HUDEP-2 (cell line): ENCODE data around the gene DXO.

Source experiments
- DNase-seq, 76 experiments: peaks; one replicate each; lab custom pipeline; 2025; ENCODE audit not compliant: unreplicated experiment in 76 of 76; lab: John Stamatoyannopoulos, UW

Gene DXO

DNA sequence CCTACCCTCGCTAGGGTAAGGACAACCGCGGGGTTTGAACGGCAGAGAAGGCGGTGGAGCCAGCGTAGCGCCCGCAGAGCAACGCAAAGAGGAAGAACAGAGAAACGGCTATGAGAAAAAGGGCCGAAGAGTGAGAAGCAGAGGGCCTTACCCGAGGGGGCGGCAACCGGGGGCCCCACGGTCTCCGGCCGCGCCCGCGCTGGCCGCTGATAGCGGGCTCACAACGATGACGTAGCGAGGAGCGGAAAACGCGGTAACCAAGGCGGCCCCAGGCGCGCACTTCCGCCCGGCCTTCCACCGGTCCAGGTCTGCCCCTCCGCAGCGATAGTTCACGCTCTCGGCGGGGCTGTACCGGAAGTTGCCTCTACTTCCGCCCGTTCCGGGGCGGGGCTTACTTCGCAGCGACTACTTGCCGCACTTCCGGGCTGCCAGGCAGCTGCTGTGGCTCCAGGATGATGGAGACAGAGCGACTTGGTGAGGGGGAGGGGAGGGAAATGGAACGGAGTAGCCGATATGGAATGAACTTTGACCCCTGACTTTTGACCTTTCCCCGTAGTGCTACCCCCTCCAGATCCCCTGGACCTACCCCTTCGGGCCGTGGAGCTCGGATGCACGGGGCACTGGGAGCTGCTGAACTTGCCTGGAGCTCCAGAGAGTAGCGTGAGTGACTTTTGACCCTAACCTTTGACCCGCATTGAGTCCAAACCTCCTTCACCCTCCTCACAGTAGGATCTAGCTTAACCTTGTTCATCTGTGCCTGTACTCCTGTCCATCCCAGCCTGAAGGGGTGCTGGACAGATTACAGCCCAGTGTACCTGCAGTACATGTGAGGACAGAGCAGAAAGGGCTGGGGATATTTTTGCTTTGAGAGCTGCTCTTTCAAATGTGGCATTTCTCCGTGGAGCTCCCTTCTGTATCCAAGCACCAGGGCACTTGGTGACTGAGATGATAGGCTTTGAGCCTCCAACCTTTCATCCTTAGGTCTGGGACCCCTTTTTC is 12.9 kb downstream of the DXO start, which contains the start of the genes NELFE and SKIC2:
Gene NELFE, minus strand, starts transcription at position 231 of the 999 bp plus-strand sequence. CDS start 525 bp downstream, outside the sequence.
Gene SKIC2, plus strand, starts transcription at position 435 of the 999 bp plus-strand sequence. Its CDS starts 18 bp downstream, at position 453.
- DNase-seq, result peak in 74 of 76 experiments; percentile 67 to 100 (median 99)

DNA sequence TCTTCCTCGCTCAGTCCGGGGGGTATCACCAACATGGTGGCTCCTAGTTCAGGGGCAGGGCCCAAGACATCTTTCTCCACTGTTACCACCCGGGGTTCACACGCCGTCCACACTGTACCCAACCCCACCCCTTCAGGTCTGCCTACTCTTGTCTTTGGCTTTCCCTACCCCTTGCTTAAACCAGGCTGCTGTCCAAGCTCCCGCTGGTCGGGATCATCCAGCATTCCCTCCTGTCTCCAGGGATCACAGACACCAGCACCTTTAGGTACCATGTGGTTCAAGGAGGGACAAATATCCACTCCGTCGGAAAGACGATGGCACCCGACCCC is 13.6 kb downstream of the DXO start:
- peak in 1 of 76 experiments; percentile 67 for DNase-seq

DNA sequence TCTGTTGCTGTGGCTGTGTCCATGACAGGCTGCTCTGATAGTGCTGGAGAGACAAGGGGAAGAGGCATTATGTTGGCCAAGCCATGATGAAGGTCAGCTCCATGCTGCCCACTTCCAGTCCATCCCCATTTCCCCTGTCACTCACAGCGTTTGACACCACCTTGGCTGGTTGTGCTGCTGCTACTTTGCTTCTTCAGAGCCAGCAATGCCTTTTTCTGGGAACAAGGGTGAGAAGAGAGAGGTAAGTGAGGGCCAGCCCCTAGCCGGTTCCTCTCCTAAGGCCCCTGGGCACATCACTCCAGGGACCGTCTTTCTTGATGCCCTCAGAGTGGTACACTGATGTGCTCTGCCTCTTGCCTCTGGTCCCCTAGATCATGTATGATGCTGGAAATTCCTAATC is 15.1 kb downstream of the DXO start:
- no peak for DNase-seq

DNA sequence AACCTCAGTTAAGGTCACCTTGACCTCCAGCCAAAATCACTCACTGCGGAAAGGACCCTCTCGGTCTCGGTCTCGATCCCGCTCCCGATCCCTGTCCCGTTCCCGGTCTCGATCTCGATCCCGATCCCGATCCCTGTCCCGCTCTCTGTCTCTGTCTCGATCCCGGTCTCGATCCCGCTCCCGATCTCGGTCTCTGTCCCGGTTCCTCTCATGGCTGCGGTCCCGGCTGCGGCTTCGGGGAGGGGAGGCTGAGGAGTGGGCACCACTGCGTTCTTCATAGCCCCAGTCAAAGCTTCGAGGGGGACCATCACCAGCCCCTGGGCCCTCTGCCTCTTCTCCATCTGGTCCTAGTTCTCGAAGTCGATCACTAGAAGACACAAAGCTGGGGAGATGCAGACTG is 17.4 kb downstream of the DXO start:
- DNase-seq, result no peak

DNA sequence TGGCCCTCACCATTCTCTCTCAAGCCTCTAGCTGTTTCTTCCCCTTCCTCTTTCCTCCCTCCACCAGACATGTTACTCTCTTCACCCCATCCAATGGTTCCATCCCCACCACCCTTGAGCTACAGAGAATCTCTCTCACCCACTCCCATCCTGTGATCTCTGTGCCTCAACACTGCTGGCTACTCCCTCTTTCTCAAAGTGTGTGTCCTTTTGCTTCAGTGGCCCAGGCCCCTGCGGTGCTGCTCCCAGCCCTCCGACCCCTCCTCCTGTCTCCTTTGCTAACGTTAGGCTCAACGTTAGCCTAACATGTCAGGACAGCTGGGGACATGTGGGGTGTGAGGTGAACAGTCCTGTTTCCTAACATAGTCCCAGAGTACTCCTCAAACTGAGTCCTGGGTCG is 19.0 kb downstream of the DXO start:
- no peak for DNase-seq

DNA sequence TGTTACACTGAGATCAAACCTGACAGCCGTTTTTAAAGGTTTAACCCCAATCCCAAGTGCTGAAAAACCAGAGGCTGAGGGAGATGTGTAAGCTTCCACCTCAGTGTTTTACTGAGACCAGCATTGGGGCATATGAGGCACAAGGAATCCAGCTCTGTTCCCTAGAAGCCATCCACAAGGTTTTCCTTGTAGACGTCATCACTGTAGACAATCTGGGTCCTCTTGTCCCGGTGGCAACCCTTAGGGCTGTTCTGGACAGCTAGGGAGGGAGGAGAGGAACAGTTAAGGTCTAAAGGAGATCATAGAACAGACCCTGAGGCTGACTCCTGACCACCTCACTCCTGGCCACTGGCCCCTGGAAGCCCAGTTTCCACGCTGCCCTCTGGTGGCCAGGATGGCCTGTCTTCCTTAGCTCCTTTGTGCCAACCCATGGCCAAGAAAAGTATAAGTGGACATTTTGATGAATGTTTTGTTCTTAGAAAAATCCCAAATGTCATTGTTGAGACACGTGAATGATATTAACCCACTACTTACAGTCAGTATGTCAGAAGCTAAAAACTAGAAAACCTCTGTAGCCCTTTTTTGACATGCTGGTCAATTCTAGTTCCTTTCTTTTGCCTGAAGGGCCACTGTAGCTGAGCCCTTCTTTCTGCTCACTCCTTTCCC is 19.7 kb downstream of the DXO start:
- DNase-seq, result peak in 33 of 76 experiments; percentile 5 to 55 (median 25)

DNA sequence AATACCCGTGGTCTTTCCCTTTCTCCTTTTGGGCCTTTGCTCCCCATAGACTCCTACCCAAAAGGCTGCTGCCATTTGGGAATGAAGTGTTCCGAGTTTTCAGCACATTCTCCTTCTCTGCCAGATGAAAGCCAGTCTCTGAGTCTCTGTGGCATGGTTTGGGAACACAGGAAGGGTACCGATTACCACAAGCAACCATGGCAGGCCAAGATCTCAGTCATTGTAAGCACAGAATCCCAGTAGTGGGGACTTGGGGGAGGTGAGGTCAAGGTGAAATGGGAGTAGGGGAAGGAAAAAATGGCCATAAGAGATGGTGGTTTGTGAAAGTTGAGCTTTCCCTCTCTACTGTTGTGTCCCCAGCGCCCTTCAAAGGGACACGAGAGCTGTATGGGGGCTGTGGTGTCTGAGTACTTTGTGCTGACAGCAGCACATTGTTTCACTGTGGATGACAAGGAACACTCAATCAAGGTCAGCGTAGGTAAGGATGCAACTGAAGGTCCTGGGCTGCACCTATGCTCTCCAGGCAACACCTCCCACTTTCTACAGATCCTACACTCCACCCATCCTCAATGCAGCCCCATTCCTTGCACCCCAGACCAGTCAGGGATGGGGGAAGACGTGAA is 21.9 kb downstream of the DXO start:
- no peak for DNase-seq

DNA sequence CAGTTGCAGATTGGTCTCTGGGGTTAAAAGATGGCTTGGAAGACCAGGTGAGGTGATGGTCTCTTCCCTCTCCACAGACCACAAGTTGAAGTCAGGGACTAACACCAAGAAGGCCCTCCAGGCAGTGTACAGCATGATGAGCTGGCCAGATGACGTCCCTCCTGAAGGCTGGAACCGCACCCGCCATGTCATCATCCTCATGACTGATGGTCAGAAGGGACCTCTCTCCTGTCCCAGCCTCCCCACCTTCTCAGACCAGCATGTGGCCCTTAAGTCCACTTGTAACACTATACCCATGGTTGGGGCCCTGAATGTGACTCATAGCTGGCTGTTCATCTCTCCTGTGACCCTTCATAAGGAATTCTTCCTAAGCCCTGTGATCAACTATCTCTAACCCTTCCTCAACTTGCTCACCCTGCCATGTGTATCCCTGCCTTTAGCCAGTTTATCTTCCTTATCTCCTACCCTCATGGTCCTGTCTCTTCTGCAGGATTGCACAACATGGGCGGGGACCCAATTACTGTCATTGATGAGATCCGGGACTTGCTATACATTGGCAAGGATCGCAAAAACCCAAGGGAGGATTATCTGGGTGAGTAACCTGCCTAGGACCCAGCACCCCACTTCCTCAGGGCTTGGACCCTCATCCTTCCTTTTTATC is 23.1 kb downstream of the DXO start:
- peak in 11 of 76 experiments; percentile 11 to 42 (median 26) for DNase-seq

DNA sequence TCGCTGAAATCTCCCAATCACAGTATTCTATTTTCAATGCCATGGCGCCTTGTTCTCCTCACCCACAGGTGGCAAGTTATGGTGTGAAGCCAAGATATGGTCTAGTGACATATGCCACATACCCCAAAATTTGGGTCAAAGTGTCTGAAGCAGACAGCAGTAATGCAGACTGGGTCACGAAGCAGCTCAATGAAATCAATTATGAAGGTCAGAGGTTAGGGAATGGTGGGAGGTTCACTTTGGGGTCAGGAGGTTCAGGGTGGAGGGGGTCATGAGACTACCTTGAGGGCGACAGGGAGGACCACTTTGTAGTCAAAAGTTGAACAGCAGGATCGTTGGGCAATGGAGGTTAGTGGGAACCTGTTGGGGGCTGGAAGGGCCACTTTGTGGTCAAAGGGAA is 23.6 kb downstream of the DXO start:
- DNase-seq, result no peak

DNA sequence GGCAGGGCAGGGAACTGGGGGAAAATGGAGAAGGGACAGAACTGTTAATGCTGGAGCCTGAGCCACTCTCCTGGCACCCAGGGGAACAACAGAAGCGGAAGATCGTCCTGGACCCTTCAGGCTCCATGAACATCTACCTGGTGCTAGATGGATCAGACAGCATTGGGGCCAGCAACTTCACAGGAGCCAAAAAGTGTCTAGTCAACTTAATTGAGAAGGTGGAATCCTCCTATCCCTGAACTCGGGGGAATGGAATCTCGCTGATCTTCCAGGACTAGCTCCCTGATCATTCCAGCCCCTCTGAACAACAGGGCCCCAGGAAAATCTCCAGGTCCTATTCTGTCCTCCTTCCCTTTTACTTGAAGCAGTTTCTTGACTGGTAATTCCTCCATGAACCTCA is 24.1 kb downstream of the DXO start:
- no peak for DNase-seq

DNA sequence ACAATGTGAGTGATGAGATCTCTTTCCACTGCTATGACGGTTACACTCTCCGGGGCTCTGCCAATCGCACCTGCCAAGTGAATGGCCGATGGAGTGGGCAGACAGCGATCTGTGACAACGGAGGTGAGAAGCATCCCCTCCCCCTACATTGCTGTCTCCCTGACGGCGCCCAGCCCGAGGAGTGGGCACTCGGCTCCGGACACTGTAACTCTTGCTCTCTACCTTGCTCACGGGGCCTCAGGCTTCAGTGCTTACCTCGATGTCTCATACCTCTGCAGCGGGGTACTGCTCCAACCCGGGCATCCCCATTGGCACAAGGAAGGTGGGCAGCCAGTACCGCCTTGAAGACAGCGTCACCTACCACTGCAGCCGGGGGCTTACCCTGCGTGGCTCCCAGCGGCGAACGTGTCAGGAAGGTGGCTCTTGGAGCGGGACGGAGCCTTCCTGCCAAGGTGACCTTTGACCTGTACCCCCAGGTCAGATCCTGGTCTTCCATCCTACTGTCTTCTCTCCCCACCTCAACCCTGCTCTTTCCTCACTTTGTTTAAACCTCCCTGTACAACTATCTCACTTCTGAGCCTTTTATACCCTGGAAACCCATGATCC is 24.8 kb downstream of the DXO start:
- no peak for DNase-seq

DNA sequence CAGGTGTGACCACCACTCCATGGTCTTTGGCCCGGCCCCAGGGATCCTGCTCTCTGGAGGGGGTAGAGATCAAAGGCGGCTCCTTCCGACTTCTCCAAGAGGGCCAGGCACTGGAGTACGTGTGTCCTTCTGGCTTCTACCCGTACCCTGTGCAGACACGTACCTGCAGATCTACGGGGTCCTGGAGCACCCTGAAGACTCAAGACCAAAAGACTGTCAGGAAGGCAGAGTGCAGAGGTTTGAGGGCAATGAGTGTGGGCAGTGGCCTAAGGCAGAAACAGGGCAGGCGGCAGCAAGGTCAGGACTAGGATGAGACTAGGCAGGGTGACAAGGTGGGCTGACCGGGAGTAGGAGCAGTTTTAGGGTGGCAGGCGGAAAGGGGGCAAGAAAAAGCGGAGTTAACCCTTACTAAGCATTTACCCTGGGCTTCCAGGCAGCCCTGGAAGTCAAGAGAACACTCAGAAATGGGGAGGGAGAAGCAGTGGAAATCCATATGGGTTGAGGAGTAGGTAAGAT is 25.5 kb downstream of the DXO start:
- no peak for DNase-seq

DNA sequence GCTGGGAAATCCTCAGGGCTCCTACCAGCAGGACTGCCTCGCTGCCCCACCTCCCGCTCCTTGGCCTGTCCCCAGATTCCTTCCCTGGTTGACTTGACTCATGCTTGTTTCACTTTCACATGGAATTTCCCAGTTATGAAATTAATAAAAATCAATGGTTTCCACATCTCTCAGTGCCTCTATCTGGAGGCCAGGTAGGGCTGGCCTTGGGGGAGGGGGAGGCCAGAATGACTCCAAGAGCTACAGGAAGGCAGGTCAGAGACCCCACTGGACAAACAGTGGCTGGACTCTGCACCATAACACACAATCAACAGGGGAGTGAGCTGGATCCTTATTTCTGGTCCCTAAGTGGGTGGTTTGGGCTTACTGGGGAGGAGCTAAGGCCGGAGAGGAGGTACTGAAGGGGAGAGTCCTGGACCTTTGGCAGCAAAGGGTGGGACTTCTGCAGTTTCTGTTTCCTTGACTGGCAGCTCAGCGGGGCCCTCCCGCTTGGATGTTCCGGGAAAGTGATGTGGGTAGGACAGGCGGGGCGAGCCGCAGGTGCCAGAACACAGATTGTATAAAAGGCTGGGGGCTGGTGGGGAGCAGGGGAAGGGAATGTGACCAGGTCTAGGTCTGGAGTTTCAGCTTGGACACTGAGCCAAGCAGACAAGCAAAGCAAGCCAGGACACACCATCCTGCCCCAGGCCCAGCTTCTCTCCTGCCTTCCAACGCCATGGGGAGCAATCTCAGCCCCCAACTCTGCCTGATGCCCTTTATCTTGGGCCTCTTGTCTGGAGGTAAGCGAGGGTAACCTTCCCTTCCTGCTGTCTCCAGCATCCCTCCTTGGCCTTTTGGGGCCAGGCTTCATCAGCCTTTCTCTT is 26.2 kb downstream of the DXO start, which contains the start of gene CFB:
Gene CFB, plus strand, starts transcription at position 589 of the 863 bp plus-strand sequence. Its CDS starts 127 bp downstream, at position 716.
- DNase-seq, result no peak

DNA sequence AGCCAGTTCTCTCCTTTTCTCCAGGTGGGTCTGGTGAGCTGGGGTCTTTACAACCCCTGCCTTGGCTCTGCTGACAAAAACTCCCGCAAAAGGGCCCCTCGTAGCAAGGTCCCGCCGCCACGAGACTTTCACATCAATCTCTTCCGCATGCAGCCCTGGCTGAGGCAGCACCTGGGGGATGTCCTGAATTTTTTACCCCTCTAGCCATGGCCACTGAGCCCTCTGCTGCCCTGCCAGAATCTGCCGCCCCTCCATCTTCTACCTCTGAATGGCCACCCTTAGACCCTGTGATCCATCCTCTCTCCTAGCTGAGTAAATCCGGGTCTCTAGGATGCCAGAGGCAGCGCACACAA is 26.8 kb downstream of the DXO start:
- DNase-seq, result no peak

DNA sequence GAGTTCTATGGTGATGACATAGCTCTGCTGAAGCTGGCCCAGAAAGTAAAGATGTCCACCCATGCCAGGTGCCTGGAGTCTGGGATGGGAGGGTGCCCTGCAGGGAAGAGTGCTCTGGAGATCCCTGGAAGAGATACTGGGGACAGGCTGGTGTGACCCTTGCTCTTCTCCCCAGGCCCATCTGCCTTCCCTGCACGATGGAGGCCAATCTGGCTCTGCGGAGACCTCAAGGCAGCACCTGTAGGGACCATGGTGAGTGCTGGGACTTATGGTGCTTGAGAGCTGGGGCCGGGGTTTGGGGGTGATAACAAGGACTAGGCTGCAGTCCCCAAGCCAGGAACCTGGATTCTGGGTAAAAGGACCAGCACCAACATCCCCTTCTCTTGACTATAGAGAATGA is 28.2 kb downstream of the DXO start:
- DNase-seq, result no peak

DNA sequence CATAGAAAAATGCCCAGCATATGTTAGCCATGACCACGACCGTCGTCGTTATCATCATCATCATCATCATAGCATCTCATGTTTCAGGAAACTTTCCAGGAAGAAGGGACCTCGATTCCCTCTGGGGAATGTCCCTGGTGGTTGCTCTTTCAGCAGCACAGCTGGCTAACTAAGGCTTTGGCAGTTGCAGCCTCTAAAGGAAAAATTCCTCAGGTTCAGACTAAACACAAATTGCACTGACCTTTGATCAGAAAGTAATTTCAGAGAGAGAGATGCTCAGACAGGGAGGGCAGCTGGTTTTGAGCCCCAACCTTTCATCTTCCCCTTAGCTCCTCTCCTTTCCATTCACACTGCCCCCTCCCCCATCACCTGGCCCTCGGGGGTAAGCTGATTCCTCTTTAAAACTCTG is 31.7 kb downstream of the DXO start:
- no peak for DNase-seq

DNA sequence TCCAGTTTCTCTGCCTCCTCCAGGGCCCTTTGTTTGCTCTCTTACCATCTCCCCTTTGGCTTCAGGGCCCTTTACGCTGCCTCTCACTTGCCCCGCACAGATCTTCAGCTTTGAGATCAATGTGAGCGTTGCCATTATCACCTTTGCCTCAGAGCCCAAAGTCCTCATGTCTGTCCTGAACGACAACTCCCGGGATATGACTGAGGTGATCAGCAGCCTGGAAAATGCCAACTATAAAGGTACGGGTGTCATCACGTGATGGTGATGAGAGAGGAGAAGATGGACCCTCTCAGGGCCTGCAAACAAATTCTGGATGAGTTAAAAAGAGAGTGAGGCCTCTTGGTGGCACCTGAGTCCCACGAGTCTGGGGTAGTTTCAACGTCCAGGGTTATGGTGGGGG is 36.1 kb downstream of the DXO start:
- DNase-seq, result no peak

DNA sequence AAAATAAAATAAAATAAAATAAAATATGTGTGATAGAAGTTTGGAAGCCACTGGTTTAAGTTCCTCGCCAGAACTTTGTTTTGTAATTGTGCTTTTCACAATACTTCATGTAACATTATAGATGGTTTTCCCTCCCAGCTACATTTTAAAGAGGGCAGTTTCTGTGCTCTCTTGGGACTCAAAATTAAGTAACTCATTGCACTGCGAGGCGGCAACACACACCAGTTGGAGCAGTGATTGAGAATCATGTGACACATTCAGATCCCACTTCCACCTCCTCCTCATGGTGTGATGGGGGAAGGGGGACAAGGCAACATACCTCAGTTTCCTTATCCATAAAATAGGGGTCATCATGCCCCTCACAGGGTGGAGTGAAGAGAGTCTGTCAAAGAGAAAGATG is 36.9 kb downstream of the DXO start:
- DNase-seq, result no peak

DNA sequence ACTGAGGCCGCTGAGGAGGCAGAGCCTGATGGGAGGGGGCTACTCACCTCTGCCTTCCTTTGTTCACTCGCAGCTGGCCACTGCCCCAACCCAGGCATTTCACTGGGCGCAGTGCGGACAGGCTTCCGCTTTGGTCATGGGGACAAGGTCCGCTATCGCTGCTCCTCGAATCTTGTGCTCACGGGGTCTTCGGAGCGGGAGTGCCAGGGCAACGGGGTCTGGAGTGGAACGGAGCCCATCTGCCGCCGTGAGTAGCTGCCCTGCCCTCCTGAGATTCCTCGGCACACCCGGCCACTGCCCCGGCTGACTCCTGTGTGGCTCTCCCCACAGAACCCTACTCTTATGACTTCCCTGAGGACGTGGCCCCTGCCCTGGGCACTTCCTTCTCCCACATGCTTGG is 38.4 kb downstream of the DXO start:
- DNase-seq, result no peak
